ENCODE results near the gene SCAP. TPM values are rescaled to one million over a fixed set of nuclear protein-coding genes. Genes with fewer than 3 reads are reported as not detected.

SCAP gene
- total RNA-seq, 1 experiment from 2014 or later: 115 TPM

- ATAC-seq: peak; percentile 82
- CTCF ChIA-PET: interaction anchor here (0.6 to 3.1 kb wide), 6 partner anchors 19 to 113 kb away, joined by 3 to 13 read pairs (median 3); no protein-coding TSS in a partner anchor
These were observed 35.6 kb downstream of the SCAP start for GRCh38 chr3:47440131-47440530.

GRCh38 chr3:47436180-47436579 lies 39.6 kb downstream of the SCAP start:
- no peak for ATAC-seq
- Mint-ChIP-seq H3K9me3 (no peaks in the 10 kb centered on the region; the same call in 1 of the 2 replicates), H3K4me1 (peaks cover 2% of the 10 kb centered on the region; the same call in 1 of the 2 replicates), H3K36me3 (peaks cover 51% of the 10 kb centered on the region), H3K27me3 (ENCODE audit: low read depth) (no peaks in the 10 kb centered on the region), H3K27ac (no peak overlapping the region), H3K4me3 (no peak overlapping the region)
- DNase-seq (ENCODE audit: low spot score): no peak
- CTCF ChIA-PET: interaction anchor here (1.2 to 1.4 kb wide), 2 partner anchors 15 to 39 kb away, joined by 3 to 6 read pairs; no protein-coding TSS in a partner anchor
- POLR2A ChIA-PET: no interaction called here
- TF ChIP-seq RELA (CRISPR knock-in tag; IDR thresholded peaks at IDR 0.05; ENCODE audit: borderline replicate concordance): no peak
- no peak for TF ChIP-seq HMGA2 (CRISPR knock-in tag; IDR thresholded peaks at IDR 0.05)
- TF ChIP-seq IRF2 (CRISPR knock-in tag; IDR thresholded peaks at IDR 0.05; ENCODE audit: borderline replicate concordance, low read depth): no peak
- no peak for TF ChIP-seq PREB (CRISPR knock-in tag; IDR thresholded peaks at IDR 0.05; ENCODE audit: borderline replicate concordance)
- no peak for TF ChIP-seq E2F1 (CRISPR knock-in tag; IDR thresholded peaks at IDR 0.05)
- TF ChIP-seq, protein P1, sequence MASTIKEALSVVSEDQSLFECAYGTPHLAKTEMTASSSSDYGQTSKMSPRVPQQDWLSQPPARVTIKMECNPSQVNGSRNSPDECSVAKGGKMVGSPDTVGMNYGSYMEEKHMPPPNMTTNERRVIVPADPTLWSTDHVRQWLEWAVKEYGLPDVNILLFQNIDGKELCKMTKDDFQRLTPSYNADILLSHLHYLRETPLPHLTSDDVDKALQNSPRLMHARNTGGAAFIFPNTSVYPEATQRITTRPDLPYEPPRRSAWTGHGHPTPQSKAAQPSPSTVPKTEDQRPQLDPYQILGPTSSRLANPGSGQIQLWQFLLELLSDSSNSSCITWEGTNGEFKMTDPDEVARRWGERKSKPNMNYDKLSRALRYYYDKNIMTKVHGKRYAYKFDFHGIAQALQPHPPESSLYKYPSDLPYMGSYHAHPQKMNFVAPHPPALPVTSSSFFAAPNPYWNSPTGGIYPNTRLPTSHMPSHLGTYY (CRISPR knock-in tag; IDR thresholded peaks at IDR 0.05): no peak
- TF ChIP-seq KAT7 (CRISPR knock-in tag; IDR thresholded peaks at IDR 0.05; ENCODE audit: borderline replicate concordance): no peak
- TF ChIP-seq ZNF423 (CRISPR knock-in tag; IDR thresholded peaks at IDR 0.05): no peak
- TF ChIP-seq ZNF263 (CRISPR knock-in tag; IDR thresholded peaks at IDR 0.05; ENCODE audit: low read depth): no peak
- TF ChIP-seq ZNF416 (CRISPR knock-in tag; IDR thresholded peaks at IDR 0.05): no peak
- no peak for TF ChIP-seq SOX15 (CRISPR knock-in tag; IDR thresholded peaks at IDR 0.05)
- no peak for TF ChIP-seq FOXJ3 (CRISPR knock-in tag; IDR thresholded peaks at IDR 0.05; ENCODE audit: borderline replicate concordance)
- TF ChIP-seq, protein P2, sequence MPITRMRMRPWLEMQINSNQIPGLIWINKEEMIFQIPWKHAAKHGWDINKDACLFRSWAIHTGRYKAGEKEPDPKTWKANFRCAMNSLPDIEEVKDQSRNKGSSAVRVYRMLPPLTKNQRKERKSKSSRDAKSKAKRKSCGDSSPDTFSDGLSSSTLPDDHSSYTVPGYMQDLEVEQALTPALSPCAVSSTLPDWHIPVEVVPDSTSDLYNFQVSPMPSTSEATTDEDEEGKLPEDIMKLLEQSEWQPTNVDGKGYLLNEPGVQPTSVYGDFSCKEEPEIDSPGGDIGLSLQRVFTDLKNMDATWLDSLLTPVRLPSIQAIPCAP (CRISPR knock-in tag; IDR thresholded peaks at IDR 0.05): no peak
- TF ChIP-seq MAX (CRISPR knock-in tag; IDR thresholded peaks at IDR 0.05): no peak
- TF ChIP-seq ZMAT4 (CRISPR knock-in tag; IDR thresholded peaks at IDR 0.05): no peak

More at GRCh38 chr3:47440131-47440530, 35.6 kb downstream of the SCAP start:
- Mint-ChIP-seq H3K4me3 (no peak overlapping the region), H3K27ac (no peak overlapping the region; the same call in 1 of the 2 replicates), H3K27me3 (ENCODE audit: low read depth) (no peaks in the 10 kb centered on the region), H3K9me3 (no peaks in the 10 kb centered on the region; the same call in 1 of the 2 replicates), H3K36me3 (peaks cover 45% of the 10 kb centered on the region), H3K4me1 (peaks cover 13% of the 10 kb centered on the region)
- POLR2A ChIA-PET: no interaction called here
- DNase-seq (ENCODE audit: low spot score): no peak
- TF ChIP-seq CDX4 (CRISPR knock-in tag; IDR thresholded peaks at IDR 0.05; ENCODE audit: borderline replicate concordance): no peak
- TF ChIP-seq NR2C2 (CRISPR knock-in tag; IDR thresholded peaks at IDR 0.05): no peak
- TF ChIP-seq FOXP4 (CRISPR knock-in tag; IDR thresholded peaks at IDR 0.05): no peak
- no peak for TF ChIP-seq MAX (CRISPR knock-in tag; IDR thresholded peaks at IDR 0.05)
- TF ChIP-seq ZNF232 (CRISPR knock-in tag; IDR thresholded peaks at IDR 0.05): no peak
- no peak for TF ChIP-seq MXD4 (CRISPR knock-in tag; IDR thresholded peaks at IDR 0.05; ENCODE audit: borderline replicate concordance)
- TF ChIP-seq OVOL2 (CRISPR knock-in tag; IDR thresholded peaks at IDR 0.05; ENCODE audit: borderline replicate concordance): no peak
- no peak for TF ChIP-seq NFE2L1 (CRISPR knock-in tag; IDR thresholded peaks at IDR 0.05)
- TF ChIP-seq, protein P3, sequence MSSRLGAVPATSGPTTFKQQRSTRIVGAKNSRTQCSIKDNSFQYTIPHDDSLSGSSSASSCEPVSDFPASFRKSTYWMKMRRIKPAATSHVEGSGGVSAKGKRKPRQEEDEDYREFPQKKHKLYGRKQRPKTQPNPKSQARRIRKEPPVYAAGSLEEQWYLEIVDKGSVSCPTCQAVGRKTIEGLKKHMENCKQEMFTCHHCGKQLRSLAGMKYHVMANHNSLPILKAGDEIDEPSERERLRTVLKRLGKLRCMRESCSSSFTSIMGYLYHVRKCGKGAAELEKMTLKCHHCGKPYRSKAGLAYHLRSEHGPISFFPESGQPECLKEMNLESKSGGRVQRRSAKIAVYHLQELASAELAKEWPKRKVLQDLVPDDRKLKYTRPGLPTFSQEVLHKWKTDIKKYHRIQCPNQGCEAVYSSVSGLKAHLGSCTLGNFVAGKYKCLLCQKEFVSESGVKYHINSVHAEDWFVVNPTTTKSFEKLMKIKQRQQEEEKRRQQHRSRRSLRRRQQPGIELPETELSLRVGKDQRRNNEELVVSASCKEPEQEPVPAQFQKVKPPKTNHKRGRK (CRISPR knock-in tag; IDR thresholded peaks at IDR 0.05; ENCODE audit: borderline replicate concordance): no peak
